HG03196 (cell line): ENCODE data around the gene TMEM120A.
"Not testable (repeated sequence)": the region's sequence is repeated elsewhere in the genome, so short reads cannot be mapped to it uniquely, and the experiment has no call there.

Experiments used
- ATAC-seq: cut with Tn5 transposase; IDR thresholded peaks from one replicate; pipeline ENCODE4 v1.9.1; 2021; ENCODE audit not compliant: unreplicated experiment

TMEM120A gene

GRCh38 chr7:75994388-75995051 is at the start of gene TMEM120A:
Gene TMEM120A, minus strand, starts transcription at chr7:75994595. Its CDS starts 25 bp downstream, at chr7:75994570.
- ATAC-seq, result peak; percentile 82

- no peak for ATAC-seq
These were observed 45.7 kb upstream of the TMEM120A start for GRCh38 chr7:76040126-76040525.

- no peak for ATAC-seq
These were observed 42.9 kb upstream of the TMEM120A start for GRCh38 chr7:76037310-76037709.

GRCh38 chr7:76031964-76032363 is 37.6 kb upstream of the TMEM120A start:
- no peak for ATAC-seq

DNA sequence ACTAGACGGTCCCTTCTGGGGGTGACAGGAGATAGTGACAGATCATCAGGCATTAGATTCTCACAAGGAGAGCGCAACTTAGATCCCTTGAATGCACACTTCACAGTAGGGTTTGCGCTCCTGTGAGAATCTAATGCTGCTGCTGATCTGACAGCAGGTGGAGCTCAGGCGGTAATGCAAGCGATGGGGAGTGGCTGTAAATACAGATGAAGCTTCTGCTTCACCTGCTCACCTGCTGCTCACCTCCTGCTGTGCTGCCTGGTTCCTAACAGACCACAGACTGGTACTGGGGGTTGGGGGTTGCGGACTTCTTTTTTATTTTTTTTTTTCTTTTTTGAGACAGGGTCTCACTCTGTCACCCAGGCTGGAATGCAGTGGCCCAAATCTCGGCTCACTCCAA is 35.3 kb upstream of the TMEM120A start:
- not testable (repeated sequence) for ATAC-seq

GRCh38 chr7:76023002-76023401 is 28.6 kb upstream of the TMEM120A start:
- no peak for ATAC-seq

GRCh38 chr7:76022026-76022780 is 27.8 kb upstream of the TMEM120A start:
- ATAC-seq, result no peak

- no peak for ATAC-seq
These were observed 25.8 kb upstream of the TMEM120A start for GRCh38 chr7:76020031-76020714.

- ATAC-seq, result not testable (repeated sequence)
These were observed 24.1 kb upstream of the TMEM120A start for GRCh38 chr7:76018520-76018919.

DNA sequence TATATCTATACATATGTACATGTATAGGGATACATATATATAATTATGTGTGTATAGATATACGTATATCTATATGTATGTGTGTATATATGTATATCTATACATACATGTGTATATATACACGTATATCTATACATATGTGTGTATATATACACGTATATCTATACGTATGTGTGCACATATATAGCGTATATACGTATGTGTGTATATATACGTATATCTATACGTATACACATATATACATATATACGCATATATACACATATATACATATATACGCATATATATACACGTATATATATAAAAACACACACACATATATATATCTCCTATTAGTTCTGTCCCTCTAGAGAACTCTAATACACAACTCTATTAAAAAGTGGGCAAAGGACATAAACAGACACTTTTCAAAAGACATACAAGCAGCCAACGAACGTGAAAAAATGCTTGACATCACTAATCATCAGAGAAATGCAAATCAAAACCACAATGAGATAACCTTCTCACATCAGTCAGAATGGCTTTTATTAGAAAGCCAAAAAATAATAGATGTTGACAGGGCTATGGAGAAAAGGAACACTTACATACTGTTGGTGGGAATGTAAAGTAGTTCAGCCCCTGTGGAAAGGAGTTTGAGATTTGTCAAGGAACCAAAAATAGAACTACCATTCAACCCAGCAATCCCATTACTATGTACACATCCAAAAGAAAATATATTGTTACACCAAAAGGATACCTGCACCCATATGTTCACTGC is 22.0 kb upstream of the TMEM120A start:
- ATAC-seq, result no peak

DNA sequence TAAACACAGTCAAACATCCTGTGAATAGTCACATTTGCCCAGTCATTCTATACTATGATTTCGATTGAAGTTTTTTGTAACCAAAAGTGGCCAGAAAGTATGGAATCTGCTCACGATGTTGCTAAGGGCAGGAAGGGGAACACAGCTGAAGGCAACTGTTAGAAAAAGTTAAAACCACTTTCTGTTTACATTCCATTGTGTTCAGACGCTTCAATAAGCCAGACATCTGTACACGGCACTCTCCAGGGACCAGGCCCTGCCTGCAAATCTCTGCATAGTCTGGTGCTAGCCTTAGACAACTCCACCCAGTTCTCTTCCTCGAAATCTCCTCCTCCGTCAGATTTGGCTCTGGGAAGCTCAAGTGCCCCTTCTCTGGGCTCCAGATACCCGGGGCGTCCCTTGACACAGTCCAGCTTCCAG is 17.1 kb upstream of the TMEM120A start:
- ATAC-seq, result no peak

DNA sequence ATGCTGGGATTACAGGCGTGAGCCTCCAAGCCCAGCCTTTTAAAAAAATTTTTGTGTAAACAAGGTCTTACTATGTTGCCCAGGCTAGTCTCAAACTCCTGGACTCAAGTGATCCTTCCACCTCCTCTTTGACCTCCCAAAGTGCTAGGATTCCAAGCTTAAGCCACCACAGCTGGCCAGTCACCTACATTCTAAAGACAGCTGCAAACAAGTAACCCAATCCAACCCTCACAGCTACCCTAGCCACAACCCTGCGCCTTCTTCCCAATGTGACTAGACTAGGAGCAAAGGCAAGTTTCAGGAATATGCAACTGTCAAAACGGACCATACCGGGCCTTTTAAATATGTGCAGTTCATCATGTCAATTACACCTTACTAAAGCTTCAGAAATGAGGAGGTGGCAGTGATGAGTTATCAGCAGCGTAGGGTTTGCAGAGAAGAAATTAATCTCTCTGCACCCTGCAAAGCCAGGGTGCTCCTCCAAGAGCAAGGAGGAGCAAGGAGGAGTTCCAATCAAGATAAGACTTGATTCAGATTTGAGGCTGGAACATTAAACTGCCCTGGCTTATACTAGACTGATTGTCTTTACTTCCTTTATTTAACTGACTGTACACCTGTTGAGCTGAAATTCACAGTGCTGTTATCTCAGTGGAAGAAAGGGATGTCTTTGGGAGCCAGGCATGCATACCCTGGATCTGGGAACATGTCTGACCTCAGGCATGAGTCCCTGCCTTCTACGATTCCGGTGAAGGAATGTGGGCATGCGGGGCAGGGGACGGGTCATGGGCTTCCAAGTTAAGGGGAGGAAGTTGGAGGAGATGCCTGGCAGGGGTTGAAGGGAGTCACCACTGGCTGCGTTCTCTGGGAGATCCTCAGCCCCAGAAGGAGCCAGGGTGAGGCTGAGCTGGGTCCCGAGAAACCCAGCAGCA is 15.5 kb upstream of the TMEM120A start:
- ATAC-seq, result no peak

DNA sequence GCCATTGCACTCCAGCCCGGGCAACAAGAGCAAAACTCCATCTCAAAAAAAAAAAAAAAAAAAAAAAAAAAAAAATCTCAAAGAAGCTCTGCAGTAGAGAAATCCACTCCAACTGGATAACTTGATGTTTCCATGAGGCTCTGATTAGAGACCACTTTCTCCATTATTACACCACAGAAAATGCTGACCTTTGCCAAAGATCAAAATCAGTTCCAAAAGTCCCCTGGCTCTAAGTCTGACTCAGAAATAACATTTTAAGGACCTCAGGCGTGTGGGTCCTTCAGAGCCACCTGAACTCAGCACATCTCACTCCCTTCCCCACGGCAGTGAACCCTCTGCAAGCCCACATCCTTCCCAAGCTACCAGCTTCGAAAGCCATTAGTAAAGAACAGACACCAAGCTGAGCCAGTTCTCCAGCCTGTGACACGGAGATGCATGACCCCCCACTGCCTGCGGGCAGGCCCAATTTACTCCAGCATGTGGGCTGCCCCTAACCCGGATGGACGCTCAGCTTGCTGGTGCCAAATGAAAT is 13.8 kb upstream of the TMEM120A start:
- ATAC-seq, result no peak

- not testable (repeated sequence) for ATAC-seq
These were observed 10.6 kb upstream of the TMEM120A start for GRCh38 chr7:76005004-76005403.

GRCh38 chr7:76003351-76003750 is 9.0 kb upstream of the TMEM120A start:
- no peak for ATAC-seq

GRCh38 chr7:76002822-76003221 is 8.4 kb upstream of the TMEM120A start:
- ATAC-seq, result no peak

DNA sequence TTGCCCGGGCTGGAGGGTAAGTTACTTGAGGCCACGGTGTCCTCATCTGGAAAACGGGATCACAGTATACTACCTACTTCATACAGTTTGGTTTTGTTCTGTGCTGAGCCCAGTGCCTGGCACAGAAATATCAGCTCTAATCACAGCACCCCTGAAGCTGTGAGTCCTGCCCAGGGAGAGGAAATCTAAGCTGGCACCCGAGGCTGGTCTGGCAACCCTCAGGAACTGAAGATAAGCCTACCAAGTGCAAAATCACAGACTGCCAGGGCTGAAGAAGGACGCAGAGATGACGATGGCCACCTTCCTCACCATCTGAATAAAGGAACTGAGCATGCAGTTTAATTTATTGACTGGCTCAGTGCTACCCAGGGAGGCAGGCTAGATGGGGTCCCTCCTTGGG is 7.7 kb upstream of the TMEM120A start:
- ATAC-seq, result no peak

DNA sequence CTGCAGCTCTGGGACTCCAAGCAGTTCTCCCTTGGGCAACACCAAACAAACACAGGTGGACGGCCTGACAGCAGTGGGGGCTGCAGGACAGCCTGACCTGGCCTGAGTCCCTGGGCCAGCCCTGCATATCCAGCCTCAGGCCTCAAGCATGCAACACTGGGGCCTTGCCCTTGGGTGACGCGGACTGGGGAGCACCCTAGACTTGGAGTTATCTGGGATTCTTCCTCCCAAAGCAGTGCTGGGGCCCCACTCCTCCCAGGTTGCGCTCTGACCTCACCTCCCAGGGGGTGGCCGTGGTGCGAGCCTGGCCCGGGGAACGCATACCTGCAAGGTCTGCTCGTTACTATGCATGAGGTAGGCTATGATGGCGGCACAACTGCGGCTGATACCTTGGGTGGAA is 6.2 kb upstream of the TMEM120A start:
- no peak for ATAC-seq

- ATAC-seq, result no peak
These were observed 3.6 kb upstream of the TMEM120A start for GRCh38 chr7:75998038-75998437.

GRCh38 chr7:75996476-75996875 is 2.1 kb upstream of the TMEM120A start:
- no peak for ATAC-seq
